ENCODE measurements around the gene AP1M1. TPM values are rescaled to one million over a fixed set of nuclear protein-coding genes. Genes with fewer than 3 reads are reported as not detected.

Gene AP1M1
- polyA plus RNA-seq, 3 donors: 103 to 134 (median 133) TPM

- no peak overlapping the region for H3K4me2 ChIP-seq (replicated peaks; ENCODE audit: extremely low read depth, low read length, poor library complexity, severe bottlenecking)
- Mint-ChIP-seq H3K27me3 (ENCODE audit: low read depth in 3 of 3) (peaks cover 1 to 2% (median 2%) of the 10 kb centered on the region in 3 donors), H3K4me3 (no peak overlapping the region), H3K4me1 (peaks cover 59% of the 10 kb centered on the region), H3K9me3 (peaks cover 0 to 3% (median 2%) of the 10 kb centered on the region in 7 donors), H3K27ac (peak overlapping the region in 6 of 7 donors; percentile 52 to 90 (median 68)), H3K36me3 (peaks cover 3 to 4% of the 10 kb centered on the region in 2 donors)
- TF ChIP-seq CTCF (IDR thresholded peaks at IDR 0.05): no peak
- H3K27me3 ChIP-seq (ENCODE audit: control insufficient read depth in 2 of 2, insufficient read depth in 2 of 2, low read length in 2 of 2): no peaks in the 10 kb centered on the region
- no peaks in the 10 kb centered on the region for H3K79me2 ChIP-seq (ENCODE audit: insufficient read depth, low read length)
- WGBS (ENCODE audit: insufficient coverage): 87% methylated on average over 6 of the region's 8 CpGs
- H3K9me3 ChIP-seq (replicated peaks in 1 of 2; ENCODE audit: control insufficient read depth in 1 of 2, insufficient read depth in 1 of 2, low read length in 2 of 2): no peaks in the 10 kb centered on the region
- H2AFZ ChIP-seq (ENCODE audit: insufficient read depth, low read depth, low read length, poor library complexity, severe bottlenecking): no peak overlapping the region
- no peak for DNase-seq
- no peaks in the 10 kb centered on the region for H4K20me1 ChIP-seq (ENCODE audit: insufficient read depth, low read length)
- no peak overlapping the region for H3K4me3 ChIP-seq (replicated peaks in 1 of 3; ENCODE audit: low read depth in 2 of 3, low read length in 3 of 3)
- H3K4me1 ChIP-seq (ENCODE audit: control insufficient read depth in 1 of 2, insufficient read depth in 2 of 2, low read length in 2 of 2): peaks cover 62 to 73% of the 10 kb centered on the region in 2 donors
- no peak overlapping the region for H3K9ac ChIP-seq (ENCODE audit: insufficient read depth, low read length, poor library complexity, severe bottlenecking)
- H3K27ac ChIP-seq (ENCODE audit: low read depth in 1 of 2, low read length in 2 of 2): peak overlapping the region in 1 of 2 donors; percentile 79
- H3K36me3 ChIP-seq (replicated peaks in 1 of 2; ENCODE audit: control insufficient read depth in 1 of 2, insufficient read depth in 2 of 2, low read length in 2 of 2): no peaks in the 10 kb centered on the region
- intact Hi-C loops (cut with micrococcal nuclease): no loop called here
Measured at GRCh38 chr19:16257509-16258002, 59.8 kb downstream of the AP1M1 start.

DNA sequence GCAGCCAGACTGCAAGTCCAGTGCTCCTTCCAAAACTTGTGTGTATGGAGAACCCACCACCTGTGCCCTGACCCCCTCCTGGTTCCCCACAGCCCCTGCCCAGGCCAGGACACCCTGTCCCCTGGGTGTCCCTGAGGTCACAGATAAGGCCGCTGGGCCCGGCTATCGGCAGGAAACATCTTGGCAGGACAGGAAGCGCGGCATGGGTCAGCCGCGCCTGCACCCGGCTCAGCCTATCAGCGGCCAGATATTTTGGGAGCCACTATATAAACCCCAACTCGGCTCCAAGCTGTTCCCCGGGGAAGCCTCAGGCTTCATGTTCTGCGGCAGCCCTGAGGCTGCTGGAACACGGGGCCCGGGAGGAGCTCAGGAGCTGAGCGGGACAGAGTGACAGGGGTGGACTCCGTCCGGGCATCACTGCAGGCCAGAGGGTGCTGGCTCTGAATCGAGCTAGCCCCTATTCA lies 60.8 kb downstream of the AP1M1 start:
- no peaks in the 10 kb centered on the region for H3K36me3 ChIP-seq (replicated peaks in 1 of 2; ENCODE audit: control insufficient read depth in 1 of 2, insufficient read depth in 2 of 2, low read length in 2 of 2)
- no peak for TF ChIP-seq CTCF (IDR thresholded peaks at IDR 0.05)
- H2AFZ ChIP-seq (ENCODE audit: insufficient read depth, low read depth, low read length, poor library complexity, severe bottlenecking): peak overlapping the region; percentile 61
- Mint-ChIP-seq H3K4me1 (peaks cover 68% of the 10 kb centered on the region), H3K27ac (peak overlapping the region; percentile 77 to 95 (median 88)), H3K36me3 (peaks cover 3 to 4% of the 10 kb centered on the region in 2 donors), H3K4me3 (peak overlapping the region; percentile 60 to 62), H3K9me3 (peaks cover 0 to 3% (median 2%) of the 10 kb centered on the region in 7 donors), H3K27me3 (ENCODE audit: low read depth in 3 of 3) (peaks cover 1 to 2% (median 2%) of the 10 kb centered on the region in 3 donors)
- peak overlapping the region in 2 of 3 experiments; percentile 10 to 57 for H3K4me3 ChIP-seq (replicated peaks in 1 of 3; ENCODE audit: low read depth in 2 of 3, low read length in 3 of 3)
- no peaks in the 10 kb centered on the region for H3K27me3 ChIP-seq (ENCODE audit: control insufficient read depth in 2 of 2, insufficient read depth in 2 of 2, low read length in 2 of 2)
- intact Hi-C loops (cut with micrococcal nuclease): no loop called here
- peak overlapping the region; percentile 73 to 79 for H3K27ac ChIP-seq (ENCODE audit: low read depth in 1 of 2, low read length in 2 of 2)
- H3K4me1 ChIP-seq (ENCODE audit: control insufficient read depth in 1 of 2, insufficient read depth in 2 of 2, low read length in 2 of 2): peaks cover 62 to 73% of the 10 kb centered on the region in 2 donors
- 3% methylated on average over 17 of the region's 18 CpGs for WGBS (ENCODE audit: insufficient coverage)
- peak overlapping the region; percentile 78 for H3K4me2 ChIP-seq (replicated peaks; ENCODE audit: extremely low read depth, low read length, poor library complexity, severe bottlenecking)
- H3K79me2 ChIP-seq (ENCODE audit: insufficient read depth, low read length): no peaks in the 10 kb centered on the region
- peak; percentile 64 to 75 (median 75) for DNase-seq
- H4K20me1 ChIP-seq (ENCODE audit: insufficient read depth, low read length): no peaks in the 10 kb centered on the region
- no peaks in the 10 kb centered on the region for H3K9me3 ChIP-seq (replicated peaks in 1 of 2; ENCODE audit: control insufficient read depth in 1 of 2, insufficient read depth in 1 of 2, low read length in 2 of 2)
- no peak overlapping the region for H3K9ac ChIP-seq (ENCODE audit: insufficient read depth, low read length, poor library complexity, severe bottlenecking)
